GM21423 (cell line): Measurements from ENCODE around the gene GRPEL1.

Source experiments
- ATAC-seq: cut with Tn5 transposase; IDR thresholded peaks from one replicate; pipeline ENCODE4 v1.9.1; 2021; ENCODE audit warnings: mild to moderate bottlenecking, moderate library complexity; ENCODE audit not compliant: unreplicated experiment

GRPEL1 gene

GRCh38 chr4:7067126-7067451, 775 bp downstream of the GRPEL1 start:
- ATAC-seq = no peak

GRCh38 chr4:7066493-7066892, 1.4 kb downstream of the GRPEL1 start:
- no peak for ATAC-seq

- no peak for ATAC-seq
Measured at GRCh38 chr4:7066006-7066405, 1.9 kb downstream of the GRPEL1 start.

- ATAC-seq = no peak
Measured at GRCh38 chr4:7063362-7063761, 4.5 kb downstream of the GRPEL1 start.

- ATAC-seq = no peak
Measured at GRCh38 chr4:7062816-7063215, 5.0 kb downstream of the GRPEL1 start.

- ATAC-seq = no peak
Measured at GRCh38 chr4:7061815-7062214, 6.0 kb downstream of the GRPEL1 start.

GRCh38 chr4:7060346-7061150, 7.3 kb downstream of the GRPEL1 start:
- ATAC-seq = no peak

- ATAC-seq = no peak
Measured at GRCh38 chr4:7059662-7060061, 8.2 kb downstream of the GRPEL1 start.

GRCh38 chr4:7058792-7059191, 9.1 kb downstream of the GRPEL1 start:
- no peak for ATAC-seq

GRCh38 chr4:7055990-7056325, 11.9 kb downstream of the GRPEL1 start:
- no peak for ATAC-seq

GRCh38 chr4:7055111-7055989, 12.5 kb downstream of the GRPEL1 start:
- ATAC-seq = no peak

- ATAC-seq = no peak
Measured at GRCh38 chr4:7054106-7054880, 13.6 kb downstream of the GRPEL1 start.

- no peak for ATAC-seq
Measured at GRCh38 chr4:7052923-7053715, 14.7 kb downstream of the GRPEL1 start.

GRCh38 chr4:7052313-7052712, 15.6 kb downstream of the GRPEL1 start:
- no peak for ATAC-seq

GRCh38 chr4:7051905-7052304, 16.0 kb downstream of the GRPEL1 start:
- ATAC-seq = no peak

GRCh38 chr4:7051144-7051495, 16.7 kb downstream of the GRPEL1 start:
- no peak for ATAC-seq

- ATAC-seq = no peak
Measured at GRCh38 chr4:7050481-7051143, 17.3 kb downstream of the GRPEL1 start.

- ATAC-seq = no peak
Measured at GRCh38 chr4:7049739-7050138, 18.1 kb downstream of the GRPEL1 start.

- no peak for ATAC-seq
Measured at GRCh38 chr4:7049295-7049694, 18.6 kb downstream of the GRPEL1 start.

- ATAC-seq = no peak
Measured at GRCh38 chr4:7048642-7049041, 19.2 kb downstream of the GRPEL1 start.
